GM12801 (cell line): Measurements from ENCODE around the gene SLC10A4.

ENCODE experiments used
- TF ChIP-seq, protein P1 (sequence below): IDR thresholded peaks from one replicate; pipeline ENCODE4 v1.5.1; 2011; ENCODE audit warnings: control low read depth; ENCODE audit not compliant: insufficient read length; ENCODE audit errors: extremely low read depth

SLC10A4 gene, protein sequence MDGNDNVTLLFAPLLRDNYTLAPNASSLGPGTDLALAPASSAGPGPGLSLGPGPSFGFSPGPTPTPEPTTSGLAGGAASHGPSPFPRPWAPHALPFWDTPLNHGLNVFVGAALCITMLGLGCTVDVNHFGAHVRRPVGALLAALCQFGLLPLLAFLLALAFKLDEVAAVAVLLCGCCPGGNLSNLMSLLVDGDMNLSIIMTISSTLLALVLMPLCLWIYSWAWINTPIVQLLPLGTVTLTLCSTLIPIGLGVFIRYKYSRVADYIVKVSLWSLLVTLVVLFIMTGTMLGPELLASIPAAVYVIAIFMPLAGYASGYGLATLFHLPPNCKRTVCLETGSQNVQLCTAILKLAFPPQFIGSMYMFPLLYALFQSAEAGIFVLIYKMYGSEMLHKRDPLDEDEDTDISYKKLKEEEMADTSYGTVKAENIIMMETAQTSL

DNA sequence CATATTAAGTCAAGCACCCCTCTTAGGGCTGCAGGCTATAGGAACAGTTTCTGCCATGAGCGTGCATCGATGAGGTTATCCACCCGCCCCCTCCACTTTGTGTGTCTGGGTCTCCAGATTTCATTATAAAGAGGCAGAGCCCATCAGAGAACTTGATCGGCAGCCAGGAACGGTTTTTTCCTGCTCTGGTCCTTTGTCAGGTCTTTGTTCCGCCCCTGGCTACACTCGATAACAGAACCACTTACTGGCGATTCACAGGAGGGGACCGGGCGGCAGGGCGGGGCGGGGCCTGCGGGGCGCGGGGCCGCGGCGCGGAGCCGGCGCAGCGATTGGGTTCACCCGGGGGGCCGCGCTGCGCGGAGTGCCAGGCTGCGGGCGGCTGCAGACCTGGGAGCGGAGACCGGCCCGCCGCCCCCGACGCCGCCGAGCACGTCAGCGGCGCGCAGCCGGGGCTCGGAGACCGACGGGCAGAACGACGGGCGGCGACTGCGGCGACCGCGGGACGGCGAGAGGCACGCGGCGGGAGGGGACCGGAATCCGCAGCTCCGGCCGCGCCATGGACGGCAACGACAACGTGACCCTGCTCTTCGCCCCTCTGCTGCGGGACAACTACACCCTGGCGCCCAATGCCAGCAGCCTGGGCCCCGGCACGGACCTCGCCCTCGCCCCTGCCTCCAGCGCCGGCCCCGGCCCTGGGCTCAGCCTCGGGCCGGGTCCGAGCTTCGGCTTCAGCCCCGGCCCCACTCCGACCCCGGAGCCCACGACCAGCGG is at the start of gene SLC10A4:
Gene SLC10A4, plus strand, starts transcription at position 338 of the 771 bp plus-strand sequence. Its CDS starts 219 bp downstream, at position 557.
- TF ChIP-seq, protein P1, sequence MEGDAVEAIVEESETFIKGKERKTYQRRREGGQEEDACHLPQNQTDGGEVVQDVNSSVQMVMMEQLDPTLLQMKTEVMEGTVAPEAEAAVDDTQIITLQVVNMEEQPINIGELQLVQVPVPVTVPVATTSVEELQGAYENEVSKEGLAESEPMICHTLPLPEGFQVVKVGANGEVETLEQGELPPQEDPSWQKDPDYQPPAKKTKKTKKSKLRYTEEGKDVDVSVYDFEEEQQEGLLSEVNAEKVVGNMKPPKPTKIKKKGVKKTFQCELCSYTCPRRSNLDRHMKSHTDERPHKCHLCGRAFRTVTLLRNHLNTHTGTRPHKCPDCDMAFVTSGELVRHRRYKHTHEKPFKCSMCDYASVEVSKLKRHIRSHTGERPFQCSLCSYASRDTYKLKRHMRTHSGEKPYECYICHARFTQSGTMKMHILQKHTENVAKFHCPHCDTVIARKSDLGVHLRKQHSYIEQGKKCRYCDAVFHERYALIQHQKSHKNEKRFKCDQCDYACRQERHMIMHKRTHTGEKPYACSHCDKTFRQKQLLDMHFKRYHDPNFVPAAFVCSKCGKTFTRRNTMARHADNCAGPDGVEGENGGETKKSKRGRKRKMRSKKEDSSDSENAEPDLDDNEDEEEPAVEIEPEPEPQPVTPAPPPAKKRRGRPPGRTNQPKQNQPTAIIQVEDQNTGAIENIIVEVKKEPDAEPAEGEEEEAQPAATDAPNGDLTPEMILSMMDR: no peak

GRCh38 chr4:48436318-48436717 is 46.8 kb upstream of the SLC10A4 start:
- TF ChIP-seq, protein P1: no peak

- TF ChIP-seq, protein P1: no peak
Measured at GRCh38 chr4:48439988-48440387, 43.2 kb upstream of the SLC10A4 start.

DNA sequence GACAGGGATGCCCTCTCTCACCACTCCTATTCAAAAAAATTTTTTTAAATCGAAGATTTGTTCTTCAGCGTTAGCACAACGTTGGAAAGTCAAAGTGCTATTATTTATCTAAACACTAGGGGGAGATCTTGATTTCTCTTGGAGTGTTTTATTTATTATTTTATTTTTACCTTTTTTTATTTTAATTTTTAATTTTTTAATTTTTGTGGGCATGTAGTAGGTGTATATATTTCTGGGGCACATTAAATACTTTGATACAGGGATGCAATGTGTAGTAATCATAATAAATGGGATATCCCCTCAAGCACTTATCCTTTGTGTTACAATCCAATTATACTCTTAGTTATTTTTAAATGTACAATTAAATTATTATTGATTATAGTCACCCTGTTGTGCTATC is 37.4 kb upstream of the SLC10A4 start:
- TF ChIP-seq, protein P1: no peak

GRCh38 chr4:48446642-48447041 is 36.5 kb upstream of the SLC10A4 start:
- TF ChIP-seq, protein P1: no peak

GRCh38 chr4:48449151-48449550 is 34.0 kb upstream of the SLC10A4 start:
- TF ChIP-seq, protein P1: no peak

DNA sequence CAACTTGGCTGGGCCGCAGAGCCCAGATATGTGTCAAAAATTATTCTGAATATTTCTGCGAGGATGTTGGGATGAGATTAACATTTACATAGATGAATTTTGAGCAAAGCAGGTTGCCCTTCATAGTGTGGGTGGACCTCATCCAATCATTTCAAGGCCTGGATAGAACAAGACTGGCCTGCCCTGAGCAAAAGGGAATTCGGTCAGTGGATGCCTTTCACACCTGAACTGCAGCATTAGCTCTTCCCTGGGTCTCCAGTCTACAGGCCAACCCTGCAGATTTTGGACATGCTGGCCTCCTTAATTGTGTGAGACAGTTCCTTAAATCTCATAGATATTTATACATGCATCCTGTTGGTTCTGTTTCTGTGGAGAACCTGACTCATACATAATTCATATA is 32.4 kb upstream of the SLC10A4 start:
- TF ChIP-seq, protein P1: no peak
